Nephron progenitor cell (in vitro differentiated cells): ENCODE results near the gene DDX55.
"Not testable (repeated sequence)": the region's sequence is repeated elsewhere in the genome, so short reads cannot be mapped to it uniquely, and the experiment has no call there.

Experiments used
- DNase-seq: peaks from one replicate; pipeline ENCODE4 v3.0.0; 2021
- H3K27ac Mint-ChIP-seq: 2 replicates; pipeline ENCODE4 v1.8.0; 2021; ENCODE audit warnings: mild to moderate bottlenecking, moderate library complexity, mixed read lengths
- H3K27me3 Mint-ChIP-seq: 2 replicates; pipeline ENCODE4 v1.8.0; 2021; ENCODE audit warnings: mild to moderate bottlenecking, low read depth, mixed read lengths; ENCODE audit not compliant: poor library complexity
- H3K36me3 Mint-ChIP-seq: 2 replicates; pipeline ENCODE4 v1.8.0; 2021; ENCODE audit warnings: low read depth, mixed read lengths
- H3K4me1 Mint-ChIP-seq: 2 replicates; pipeline ENCODE4 v1.8.0; 2021; ENCODE audit warnings: mixed read lengths
- H3K4me3 Mint-ChIP-seq: 2 replicates; pipeline ENCODE4 v1.8.0; 2021; ENCODE audit warnings: mild to moderate bottlenecking, moderate library complexity, mixed read lengths
- H3K9me3 Mint-ChIP-seq: 2 replicates; pipeline ENCODE4 v1.8.0; 2021; ENCODE audit warnings: mild to moderate bottlenecking, moderate library complexity, mixed read lengths
- TF ChIP-seq, protein P1 (sequence below): fragments of 200-600 bp; sonication (generic); IDR thresholded peaks from 2 replicates; pipeline ENCODE4 v1.5.0; 2021; ENCODE audit warnings: antibody characterized with exemption

The DDX55 gene

DNA sequence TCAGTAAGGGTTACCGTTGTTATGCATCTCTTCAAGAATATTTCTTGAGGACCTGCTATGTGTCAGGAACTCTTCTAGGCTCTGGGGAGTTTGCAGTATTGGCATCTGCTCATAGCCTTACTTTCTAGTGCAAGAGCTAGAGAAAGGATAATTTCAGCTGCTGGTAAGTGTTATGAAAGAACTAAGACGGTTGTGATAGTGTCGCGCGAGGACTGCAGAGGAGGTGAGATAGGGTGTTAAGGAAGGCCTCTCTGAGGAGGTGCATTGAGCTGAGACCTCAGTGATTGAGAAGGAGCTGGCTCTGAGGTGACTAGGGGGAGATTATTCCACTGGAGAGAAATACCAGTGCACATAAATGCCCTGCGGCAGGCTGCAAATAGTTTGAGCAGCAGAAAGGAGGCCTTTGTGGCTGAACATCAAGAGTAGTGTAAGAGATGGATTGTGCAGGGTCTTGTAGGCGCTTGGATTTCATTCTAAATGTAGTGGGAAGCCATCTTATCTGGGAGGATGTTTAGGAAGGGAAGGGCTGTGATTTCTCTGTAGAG, 824 bp downstream of the DDX55 start:
- Mint-ChIP-seq H3K27ac (peak overlapping the region; percentile 86), H3K27me3 (peaks cover 2% of the 10 kb centered on the region), H3K4me3 (peak overlapping the region; percentile 90), H3K36me3 (peaks cover 25% of the 10 kb centered on the region), H3K4me1 (peaks cover 21% of the 10 kb centered on the region), H3K9me3 (no peaks in the 10 kb centered on the region)
- DNase-seq: no peak
- TF ChIP-seq, protein P1, sequence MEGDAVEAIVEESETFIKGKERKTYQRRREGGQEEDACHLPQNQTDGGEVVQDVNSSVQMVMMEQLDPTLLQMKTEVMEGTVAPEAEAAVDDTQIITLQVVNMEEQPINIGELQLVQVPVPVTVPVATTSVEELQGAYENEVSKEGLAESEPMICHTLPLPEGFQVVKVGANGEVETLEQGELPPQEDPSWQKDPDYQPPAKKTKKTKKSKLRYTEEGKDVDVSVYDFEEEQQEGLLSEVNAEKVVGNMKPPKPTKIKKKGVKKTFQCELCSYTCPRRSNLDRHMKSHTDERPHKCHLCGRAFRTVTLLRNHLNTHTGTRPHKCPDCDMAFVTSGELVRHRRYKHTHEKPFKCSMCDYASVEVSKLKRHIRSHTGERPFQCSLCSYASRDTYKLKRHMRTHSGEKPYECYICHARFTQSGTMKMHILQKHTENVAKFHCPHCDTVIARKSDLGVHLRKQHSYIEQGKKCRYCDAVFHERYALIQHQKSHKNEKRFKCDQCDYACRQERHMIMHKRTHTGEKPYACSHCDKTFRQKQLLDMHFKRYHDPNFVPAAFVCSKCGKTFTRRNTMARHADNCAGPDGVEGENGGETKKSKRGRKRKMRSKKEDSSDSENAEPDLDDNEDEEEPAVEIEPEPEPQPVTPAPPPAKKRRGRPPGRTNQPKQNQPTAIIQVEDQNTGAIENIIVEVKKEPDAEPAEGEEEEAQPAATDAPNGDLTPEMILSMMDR: no peak

DNA sequence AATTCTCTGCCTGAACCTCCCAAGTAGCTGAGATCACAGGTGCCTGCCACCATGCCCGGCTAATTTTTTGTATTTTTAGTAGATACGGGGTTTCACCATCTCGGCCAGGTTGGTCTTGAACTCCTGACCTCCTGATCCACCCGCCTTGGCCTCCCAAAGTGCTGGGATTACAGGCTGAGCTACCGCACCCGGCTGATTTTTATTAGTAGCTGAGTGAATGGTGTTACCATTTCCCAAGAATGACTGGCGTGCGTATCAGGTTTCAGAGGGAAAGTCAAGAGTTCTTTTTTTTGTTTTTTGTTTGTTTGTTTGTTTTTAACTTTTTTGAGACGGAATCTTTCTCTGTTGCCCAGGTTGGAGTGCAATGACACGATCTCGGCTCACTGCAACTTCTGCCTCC, 1.6 kb downstream of the DDX55 start:
- not testable (repeated sequence) for H3K27me3 Mint-ChIP-seq, DNase-seq, H3K9me3 Mint-ChIP-seq
- Mint-ChIP-seq H3K4me1 (peaks cover 22% of the 10 kb centered on the region), H3K36me3 (peaks cover 29% of the 10 kb centered on the region), H3K4me3 (peak overlapping the region; percentile 59), H3K27ac (peak overlapping the region; percentile 21)

DNA sequence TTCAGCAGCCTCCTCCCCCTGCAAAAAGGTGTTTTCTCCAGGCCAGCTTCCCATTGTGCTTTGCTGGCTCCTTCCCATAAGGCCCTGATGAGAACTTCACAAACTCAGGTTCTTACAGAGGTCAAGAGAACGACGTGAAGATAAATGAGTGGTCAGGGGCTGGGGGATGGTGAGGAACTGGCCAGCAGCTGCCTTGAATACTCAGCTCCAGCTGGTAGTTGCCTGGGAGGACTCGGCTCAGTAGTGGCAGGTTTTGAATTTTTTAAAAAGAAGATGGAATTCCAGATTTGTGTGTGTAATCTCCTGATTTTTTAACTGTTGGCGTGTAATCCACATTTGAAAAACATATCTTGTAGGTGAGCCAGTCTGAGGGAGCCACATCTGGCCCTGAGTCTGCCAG, 5.9 kb downstream of the DDX55 start:
- H3K27me3 Mint-ChIP-seq: peaks cover 2% of the 10 kb centered on the region
- peak overlapping the region; percentile 55 for H3K27ac Mint-ChIP-seq
- TF ChIP-seq, protein P1: no peak
- H3K36me3 Mint-ChIP-seq: peaks cover 62% of the 10 kb centered on the region
- no peaks in the 10 kb centered on the region for H3K9me3 Mint-ChIP-seq
- no peak overlapping the region for H3K4me3 Mint-ChIP-seq
- DNase-seq: no peak
- peaks cover 13% of the 10 kb centered on the region for H3K4me1 Mint-ChIP-seq

DNA sequence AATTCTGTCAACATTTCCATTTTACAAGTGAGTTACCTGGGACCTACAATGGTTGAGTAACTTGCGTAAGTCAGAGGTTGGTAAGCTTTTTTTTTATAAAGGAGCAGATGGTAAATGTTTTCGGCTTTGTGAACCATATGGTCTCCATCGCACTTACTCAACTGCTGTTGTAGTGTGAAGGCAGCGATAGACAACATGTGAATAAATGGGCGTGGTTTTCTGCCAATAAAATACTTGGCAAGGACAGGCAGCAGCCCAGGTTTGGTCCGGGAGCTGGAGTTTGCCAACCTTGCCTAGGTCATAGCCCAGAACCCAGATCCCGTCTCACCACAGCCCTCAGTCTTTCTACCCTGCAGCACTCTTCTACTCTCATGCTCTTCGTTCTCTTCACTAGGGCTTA, 6.3 kb downstream of the DDX55 start:
- peaks cover 2% of the 10 kb centered on the region for H3K27me3 Mint-ChIP-seq

DNA sequence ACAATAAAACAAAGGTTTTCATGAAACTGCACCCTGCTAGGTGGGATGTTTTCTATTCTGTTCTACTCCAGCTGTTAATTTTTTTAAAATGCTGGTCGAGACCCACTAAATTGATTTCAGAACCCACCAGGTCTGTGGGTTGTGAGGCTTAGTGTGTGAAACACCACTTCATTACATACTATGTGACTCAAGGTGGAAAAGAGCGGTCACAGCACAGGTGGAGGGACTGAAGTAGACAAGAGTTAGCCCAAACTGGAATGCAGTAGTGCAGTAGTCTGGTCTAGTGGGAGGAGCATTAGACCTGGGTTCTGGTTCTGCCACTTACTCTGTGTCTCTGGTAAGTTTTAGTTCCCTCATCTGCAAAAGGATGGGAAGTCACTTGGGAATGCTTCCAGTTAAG, 12.2 kb downstream of the DDX55 start:
- H3K36me3 Mint-ChIP-seq: peaks cover 79% of the 10 kb centered on the region
- TF ChIP-seq, protein P1: no peak
- H3K4me3 Mint-ChIP-seq: no peak overlapping the region
- no peaks in the 10 kb centered on the region for H3K9me3 Mint-ChIP-seq
- peaks cover 4% of the 10 kb centered on the region for H3K27me3 Mint-ChIP-seq
- no peak for DNase-seq
- no peaks in the 10 kb centered on the region for H3K4me1 Mint-ChIP-seq
- no peak overlapping the region for H3K27ac Mint-ChIP-seq

More for the DNA sequence above, 6.3 kb downstream of the DDX55 start:
- Mint-ChIP-seq H3K9me3 (no peaks in the 10 kb centered on the region), H3K36me3 (peaks cover 62% of the 10 kb centered on the region), H3K4me1 (peaks cover 9% of the 10 kb centered on the region), H3K4me3 (no peak overlapping the region), H3K27ac (no peak overlapping the region)
- TF ChIP-seq, protein P1: no peak
- no peak for DNase-seq

DNA sequence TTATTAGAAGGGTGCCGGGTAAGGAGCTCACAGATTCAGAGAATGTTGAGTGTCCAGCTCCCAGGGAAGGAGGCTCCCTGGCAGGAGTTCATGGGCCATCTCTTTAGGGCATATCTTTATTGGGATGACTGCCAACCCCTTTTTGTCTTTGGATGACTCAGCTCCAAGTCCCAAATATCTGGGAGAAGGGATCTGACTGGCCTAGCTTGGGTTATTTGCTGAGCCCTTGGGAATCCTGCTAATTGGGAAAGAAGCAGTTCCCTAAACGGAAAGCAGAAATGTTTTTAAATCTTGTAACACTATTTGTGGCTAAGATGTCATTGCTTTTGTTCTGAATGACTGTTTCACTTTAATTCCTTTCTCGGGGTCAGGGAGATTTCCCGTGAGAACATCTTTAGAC, 12.6 kb downstream of the DDX55 start:
- Mint-ChIP-seq H3K4me1 (no peaks in the 10 kb centered on the region), H3K9me3 (no peaks in the 10 kb centered on the region), H3K27me3 (peaks cover 4% of the 10 kb centered on the region), H3K36me3 (peaks cover 79% of the 10 kb centered on the region), H3K4me3 (no peak overlapping the region), H3K27ac (no peak overlapping the region)
- DNase-seq: no peak
- TF ChIP-seq, protein P1: no peak
